Left lung (tissue), 10 donors: ENCODE results near the gene NOCT. TPM values are rescaled to one million over a fixed set of nuclear protein-coding genes. Genes with fewer than 3 reads are reported as not detected.
A peak's percentile ranks its signal among the peaks of the same experiment; 100 is the strongest.

Experiments
- ATAC-seq: fragments of 200-7000 bp; cut with Tn5 transposase; one replicate; pipeline ENCODE4 v1.9.1; 2020; ENCODE audit warnings: moderate library complexity
- DNase-seq, 4 donors: peaks; one replicate each; pipeline ENCODE4 v3.0.0-alpha.2; 2013 to 2020
- H3K27ac ChIP-seq, 2 donors: fragments of 200-600 bp; sonication (generic) in 1 of 2; one replicate each; pipeline versions ENCODE4 v1.5.0 to v1.8.0; 2020 to 2021
- H3K27me3 ChIP-seq, 2 donors: fragments of 200-600 bp; sonication (generic) in 1 of 2; one replicate each; pipeline versions ENCODE4 v1.5.0 to v1.8.0; 2020 to 2021
- H3K36me3 ChIP-seq, 2 donors: fragments of 200-600 bp; sonication (generic) in 1 of 2; one replicate each; pipeline versions ENCODE4 v1.5.0 to v1.8.0; 2020 to 2021
- H3K4me1 ChIP-seq, 2 donors: fragments of 200-600 bp; one replicate each; pipeline ENCODE4 v1.8.0; 2021
- H3K4me3 ChIP-seq, 2 donors: fragments of 200-600 bp; sonication (generic) in 1 of 2; one replicate each; pipeline versions ENCODE4 v1.5.0 to v1.8.0; 2020 to 2021; ENCODE audit warnings: mild to moderate bottlenecking in 1 of 2
- H3K9me3 ChIP-seq, 2 donors: fragments of 200-600 bp; sonication (generic) in 1 of 2; one replicate each; pipeline versions ENCODE4 v1.5.0 to v1.8.0; 2020 to 2021
- intact Hi-C, 2 donors: fragments of 100-400 bp; cut with DNase I; formaldehyde crosslinking; loops; one replicate each; pipeline versions ENCODE4 v1.11.2 to v1.14.2; 2022
- polyA plus RNA-seq, 6 donors: library from polyadenylated mRNA; unstranded; fragments of 120-200 nt; gene quantifications; one replicate each; pipeline ENCODE4 v1.2.1, GENCODE V29; 2013; ENCODE audit not compliant: insufficient read length in 6 of 6
- total RNA-seq, 2 donors: library from RNA; stranded (reverse); fragmentation: NEBNext Ultra II Directional; extraction: Animal tissue kit (Norgen Biotek cat#: 25700); gene quantifications; one replicate each; pipeline ENCODE4 v1.2.1, GENCODE V29; 2021
- TF ChIP-seq, protein P1 (sequence below), 2 donors: fragments of 200-600 bp; sonication (generic) in 1 of 2; IDR thresholded peaks; one replicate each; pipeline versions ENCODE4 v1.5.0 to v1.8.0; 2021; ENCODE audit warnings: antibody characterized with exemption in 2 of 2
- donor health status: DM: no; HTN: yes; CAD: no.
- donor health status: DM: no; HTN: no; CAD: no.

Gene NOCT
- total and polyA plus RNA-seq, 8 donors: 2.7 to 11.9 (median 3.5) TPM

DNA sequence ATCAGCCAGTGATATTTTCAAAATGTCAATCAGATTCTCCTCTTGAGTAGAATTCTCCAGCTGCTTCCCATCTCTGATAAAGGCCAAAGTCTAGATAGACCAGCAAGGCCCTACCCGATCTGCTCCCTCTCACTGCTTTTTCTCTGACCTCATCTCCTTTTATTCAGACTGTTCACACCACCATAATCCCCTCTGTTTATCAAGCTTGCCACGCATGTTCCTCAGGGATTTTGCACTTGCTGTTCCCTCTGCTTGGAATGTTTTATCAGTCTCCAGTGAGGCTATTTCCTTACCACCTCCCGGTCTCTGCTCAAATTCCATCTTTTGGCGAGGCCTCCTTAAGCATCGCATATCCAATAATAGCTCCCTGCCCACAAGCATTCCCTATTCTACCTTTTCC, 20.1 kb downstream of the NOCT start:
- DNase-seq (no peak), ATAC-seq (no peak)
- Histone ChIP-seq H3K27me3 (no peaks in the 10 kb centered on the region), H3K36me3 (peaks cover 0 to 23% of the 10 kb centered on the region in 2 donors), H3K4me3 (no peak overlapping the region), H3K4me1 (peaks cover 0 to 15% of the 10 kb centered on the region in 2 donors), H3K9me3 (no peaks in the 10 kb centered on the region), H3K27ac (no peak overlapping the region)
- intact Hi-C loops: loop anchor here in 1 of 2 donors (10.0 kb wide), 2 partner anchors 49 to 259 kb away; no protein-coding TSS in a partner anchor
- TF ChIP-seq, protein P1, sequence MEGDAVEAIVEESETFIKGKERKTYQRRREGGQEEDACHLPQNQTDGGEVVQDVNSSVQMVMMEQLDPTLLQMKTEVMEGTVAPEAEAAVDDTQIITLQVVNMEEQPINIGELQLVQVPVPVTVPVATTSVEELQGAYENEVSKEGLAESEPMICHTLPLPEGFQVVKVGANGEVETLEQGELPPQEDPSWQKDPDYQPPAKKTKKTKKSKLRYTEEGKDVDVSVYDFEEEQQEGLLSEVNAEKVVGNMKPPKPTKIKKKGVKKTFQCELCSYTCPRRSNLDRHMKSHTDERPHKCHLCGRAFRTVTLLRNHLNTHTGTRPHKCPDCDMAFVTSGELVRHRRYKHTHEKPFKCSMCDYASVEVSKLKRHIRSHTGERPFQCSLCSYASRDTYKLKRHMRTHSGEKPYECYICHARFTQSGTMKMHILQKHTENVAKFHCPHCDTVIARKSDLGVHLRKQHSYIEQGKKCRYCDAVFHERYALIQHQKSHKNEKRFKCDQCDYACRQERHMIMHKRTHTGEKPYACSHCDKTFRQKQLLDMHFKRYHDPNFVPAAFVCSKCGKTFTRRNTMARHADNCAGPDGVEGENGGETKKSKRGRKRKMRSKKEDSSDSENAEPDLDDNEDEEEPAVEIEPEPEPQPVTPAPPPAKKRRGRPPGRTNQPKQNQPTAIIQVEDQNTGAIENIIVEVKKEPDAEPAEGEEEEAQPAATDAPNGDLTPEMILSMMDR (IDR thresholded peaks at IDR 0.05): no peak

DNA sequence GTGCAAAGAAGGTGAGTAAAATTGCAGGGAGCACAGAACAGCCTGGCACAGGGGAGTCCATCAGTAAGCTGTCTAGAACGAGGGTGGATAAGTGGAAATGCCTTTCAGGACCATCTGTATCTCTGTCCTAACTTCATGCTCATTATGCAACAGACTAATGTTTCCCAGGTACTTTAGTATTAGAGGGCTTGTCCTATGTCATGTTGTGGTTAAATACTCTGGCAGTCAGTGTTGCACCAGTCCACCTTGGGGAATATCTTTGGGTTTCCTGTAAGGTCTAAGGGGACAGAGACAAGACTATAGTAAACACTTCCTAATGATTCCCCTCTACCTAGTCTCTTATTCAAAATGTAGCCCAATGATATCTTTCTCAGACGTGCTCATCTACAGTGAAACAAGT, 21.3 kb downstream of the NOCT start:
- no peak overlapping the region for H3K4me3 ChIP-seq
- no peak for DNase-seq
- TF ChIP-seq, protein P1 (IDR thresholded peaks at IDR 0.05): no peak
- H3K9me3 ChIP-seq: no peaks in the 10 kb centered on the region
- H3K27me3 ChIP-seq: no peaks in the 10 kb centered on the region
- intact Hi-C loops: loop anchor here in 1 of 2 donors (10.0 kb wide), 2 partner anchors 48 to 258 kb away; no protein-coding TSS in a partner anchor
- peaks cover 0 to 24% of the 10 kb centered on the region in 2 donors for H3K36me3 ChIP-seq
- H3K4me1 ChIP-seq: peaks cover 0 to 7% of the 10 kb centered on the region in 2 donors
- no peak for ATAC-seq
- no peak overlapping the region for H3K27ac ChIP-seq

DNA sequence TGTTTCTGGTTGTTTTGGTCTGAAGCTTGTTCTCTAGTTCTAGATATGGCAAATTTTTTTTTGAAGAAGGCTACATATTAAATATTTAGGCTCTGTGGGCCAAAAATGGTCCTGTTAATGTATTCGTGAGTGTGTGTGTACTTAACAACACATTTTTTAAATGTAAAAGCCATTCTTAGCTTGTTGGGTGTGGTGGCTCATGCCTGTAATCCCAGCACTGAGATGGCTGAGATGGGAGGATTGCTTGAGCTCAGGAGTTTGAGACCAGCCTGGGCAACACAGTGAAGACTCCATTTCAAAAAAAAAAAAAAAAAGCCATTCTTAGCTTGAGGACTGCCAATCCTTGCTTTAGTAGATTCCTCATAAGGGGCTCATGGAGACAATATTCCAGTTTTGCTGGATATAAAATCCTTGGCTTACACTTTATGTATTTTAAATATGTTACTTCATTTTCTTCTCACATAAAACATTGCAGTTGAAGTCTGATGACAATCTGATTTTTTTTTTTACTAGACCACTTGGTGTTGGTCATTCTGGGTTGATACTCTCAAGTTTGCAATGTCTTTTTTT, 23.4 kb downstream of the NOCT start:
- ATAC-seq (no peak), DNase-seq (no peak)
- peaks cover 0 to 32% of the 10 kb centered on the region in 2 donors for H3K36me3 ChIP-seq
- H3K27ac ChIP-seq: no peak overlapping the region
- H3K9me3 ChIP-seq: no peaks in the 10 kb centered on the region
- intact Hi-C loops: loop anchor here in 1 of 2 donors (10.0 kb wide), 2 partner anchors 46 to 256 kb away; no protein-coding TSS in a partner anchor
- no peak overlapping the region for H3K4me3 ChIP-seq
- no peaks in the 10 kb centered on the region for H3K27me3 ChIP-seq
- H3K4me1 ChIP-seq: peaks cover 0 to 6% of the 10 kb centered on the region in 2 donors
- TF ChIP-seq, protein P1 (IDR thresholded peaks at IDR 0.05): no peak

DNA sequence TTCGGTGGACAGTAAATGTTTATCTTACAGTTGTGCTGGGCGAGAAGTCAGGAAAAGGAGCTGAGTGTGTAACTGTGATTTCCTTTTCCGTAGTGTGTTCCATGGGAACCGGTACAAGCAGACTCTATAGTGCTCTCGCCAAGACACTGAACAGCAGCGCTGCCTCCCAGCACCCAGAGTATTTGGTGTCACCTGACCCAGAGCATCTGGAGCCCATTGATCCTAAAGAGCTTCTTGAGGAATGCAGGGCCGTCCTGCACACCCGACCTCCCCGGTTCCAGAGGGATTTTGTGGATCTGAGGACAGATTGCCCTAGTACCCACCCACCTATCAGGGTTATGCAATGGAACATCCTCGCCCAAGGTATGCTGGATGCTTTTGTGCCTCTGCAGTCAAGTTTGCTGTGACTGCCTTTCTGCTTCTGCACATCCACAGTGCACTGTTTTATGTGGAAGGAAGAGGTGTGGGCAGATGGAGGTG, 27.4 kb downstream of the NOCT start:
- ATAC-seq (peak; percentile 62), DNase-seq (peak in 1 of 4 donors; percentile 63)
- peaks cover 0 to 6% of the 10 kb centered on the region in 2 donors for H3K4me1 ChIP-seq
- TF ChIP-seq, protein P1 (IDR thresholded peaks at IDR 0.05): no peak
- H3K36me3 ChIP-seq: peaks cover 0 to 49% of the 10 kb centered on the region in 2 donors
- intact Hi-C loops: no loop called here
- no peaks in the 10 kb centered on the region for H3K9me3 ChIP-seq
- no peak overlapping the region for H3K4me3 ChIP-seq
- no peak overlapping the region for H3K27ac ChIP-seq
- H3K27me3 ChIP-seq: no peaks in the 10 kb centered on the region

DNA sequence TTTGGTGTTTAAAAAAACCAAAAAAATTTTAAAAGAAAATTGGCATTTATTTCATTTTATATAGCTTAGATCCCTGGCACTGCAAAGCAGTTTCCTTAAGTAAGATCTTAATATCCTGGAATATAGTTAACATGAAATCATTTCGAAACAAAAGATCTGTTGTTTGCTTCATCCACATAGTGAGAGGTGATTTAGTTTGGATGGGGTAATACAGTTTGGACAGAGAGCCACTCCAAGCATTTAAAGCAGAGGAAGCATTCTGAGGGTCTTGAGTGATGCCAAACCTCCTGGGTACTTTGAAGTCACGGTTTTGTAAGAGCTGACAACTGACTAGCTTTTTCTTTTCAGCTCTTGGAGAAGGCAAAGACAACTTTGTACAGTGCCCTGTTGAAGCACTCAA, 28.7 kb downstream of the NOCT start:
- H3K27me3 ChIP-seq: no peaks in the 10 kb centered on the region
- DNase-seq: peak in 2 of 4 donors; percentile 40 to 75
- no peak for ATAC-seq
- no peak overlapping the region for H3K27ac ChIP-seq
- no peak overlapping the region for H3K4me3 ChIP-seq
- peaks cover 0 to 6% of the 10 kb centered on the region in 2 donors for H3K4me1 ChIP-seq
- no peaks in the 10 kb centered on the region for H3K9me3 ChIP-seq
- peaks cover 0 to 58% of the 10 kb centered on the region in 2 donors for H3K36me3 ChIP-seq
- TF ChIP-seq, protein P1 (IDR thresholded peaks at IDR 0.05): no peak
- intact Hi-C loops: no loop called here
